Type B pancreatic cell (in vitro differentiated cells): ENCODE results near the gene MOB2. TPM values are rescaled to one million over a fixed set of nuclear protein-coding genes. Genes with fewer than 3 reads are reported as not detected.
"Not testable (repeated sequence)": the region's sequence is repeated elsewhere in the genome, so short reads cannot be mapped to it uniquely, and the experiment has no call there.

ENCODE experiments used
- DNase-seq: peaks from one replicate; pipeline ENCODE4 v3.0.0; 2021; ENCODE audit warnings: mixed read lengths; ENCODE audit not compliant: unreplicated experiment; ENCODE audit errors: extremely low spot score
- H3K27ac Mint-ChIP-seq: 2 replicates; pipeline ENCODE4 v1.8.0; 2021; ENCODE audit warnings: mild to moderate bottlenecking, mixed read lengths
- H3K27me3 Mint-ChIP-seq: 2 replicates; pipeline ENCODE4 v1.8.0; 2021; ENCODE audit warnings: mixed read lengths
- H3K36me3 Mint-ChIP-seq: 2 replicates; pipeline ENCODE4 v1.8.0; 2021; ENCODE audit warnings: mixed read lengths
- H3K4me1 Mint-ChIP-seq: one replicate; pipeline ENCODE4 v1.8.0; 2021; ENCODE audit warnings: mixed read lengths; ENCODE audit not compliant: unreplicated experiment
- H3K4me3 Mint-ChIP-seq: 2 replicates; pipeline ENCODE4 v1.8.0; 2021; ENCODE audit warnings: mild to moderate bottlenecking, mixed read lengths
- H3K9me3 Mint-ChIP-seq: 2 replicates; pipeline ENCODE4 v1.8.0; 2021; ENCODE audit warnings: mixed read lengths
- CTCF ChIP-seq: fragments of 200-600 bp; sonication (generic); conservative IDR thresholded peaks from 2 replicates; pipeline ENCODE4 v1.5.0; 2021; ENCODE audit warnings: antibody characterized with exemption, mild to moderate bottlenecking
- total RNA-seq: library from RNA; stranded (reverse); gene quantifications from 2 replicates; pipeline ENCODE4 v1.2.1, GENCODE V29; 2021; ENCODE audit warnings: low replicate concordance

Gene MOB2
- total RNA-seq, 1 donor from 2014 or later, result 39.6 TPM

- no peak for TF ChIP-seq CTCF
- Mint-ChIP-seq H3K4me3 (no peak overlapping the region), H3K36me3 (peaks cover 5% of the 10 kb centered on the region), H3K27me3 (no peaks in the 10 kb centered on the region), H3K4me1 (peaks cover 39% of the 10 kb centered on the region), H3K9me3 (no peaks in the 10 kb centered on the region), H3K27ac (no peak overlapping the region)
- DNase-seq, result no peak
Observed at GRCh38 chr11:1511937-1512496, 25.4 kb upstream of the MOB2 start.

- peaks cover 5% of the 10 kb centered on the region for H3K36me3 Mint-ChIP-seq
- H3K4me1 Mint-ChIP-seq, result peaks cover 31% of the 10 kb centered on the region
- H3K4me3 Mint-ChIP-seq, result no peak overlapping the region
- no peaks in the 10 kb centered on the region for H3K27me3 Mint-ChIP-seq
- H3K9me3 Mint-ChIP-seq, result no peaks in the 10 kb centered on the region
- no peak for DNase-seq
- no peak overlapping the region for H3K27ac Mint-ChIP-seq
- TF ChIP-seq CTCF, result no peak
Observed at GRCh38 chr11:1510928-1511327, 24.3 kb upstream of the MOB2 start.

- not testable (repeated sequence) for H3K9me3 Mint-ChIP-seq, H3K4me3 Mint-ChIP-seq, DNase-seq, H3K27ac Mint-ChIP-seq, H3K36me3 Mint-ChIP-seq, H3K27me3 Mint-ChIP-seq
- peaks cover 31% of the 10 kb centered on the region for H3K4me1 Mint-ChIP-seq
Observed at GRCh38 chr11:1510351-1510750, 23.8 kb upstream of the MOB2 start.

- Mint-ChIP-seq H3K27ac (no peak overlapping the region), H3K36me3 (peaks cover 5% of the 10 kb centered on the region), H3K4me1 (peaks cover 31% of the 10 kb centered on the region), H3K9me3 (no peaks in the 10 kb centered on the region), H3K27me3 (no peaks in the 10 kb centered on the region), H3K4me3 (no peak overlapping the region)
- no peak for TF ChIP-seq CTCF
- DNase-seq, result no peak
Observed at GRCh38 chr11:1509626-1510255, 23.2 kb upstream of the MOB2 start.

GRCh38 chr11:1508986-1509385, 22.4 kb upstream of the MOB2 start:
- Mint-ChIP-seq H3K27me3 (no peaks in the 10 kb centered on the region), H3K27ac (no peak overlapping the region), H3K9me3 (no peaks in the 10 kb centered on the region), H3K4me3 (no peak overlapping the region), H3K36me3 (peaks cover 5% of the 10 kb centered on the region), H3K4me1 (peaks cover 26% of the 10 kb centered on the region)
- no peak for TF ChIP-seq CTCF
- DNase-seq, result no peak

- no peak overlapping the region for H3K27ac Mint-ChIP-seq
- no peaks in the 10 kb centered on the region for H3K9me3 Mint-ChIP-seq
- no peak overlapping the region for H3K4me3 Mint-ChIP-seq
Observed at GRCh38 chr11:1508491-1508891, 21.9 kb upstream of the MOB2 start.

More at GRCh38 chr11:1508491-1508891, 21.9 kb upstream of the MOB2 start:
- H3K4me1 Mint-ChIP-seq, result peaks cover 27% of the 10 kb centered on the region
- TF ChIP-seq CTCF, result no peak
- peaks cover 3% of the 10 kb centered on the region for H3K36me3 Mint-ChIP-seq
- no peak for DNase-seq
- no peaks in the 10 kb centered on the region for H3K27me3 Mint-ChIP-seq
